Hematopoietic multipotent progenitor cell treated with erythropoietin and hydrocortisone succinate and interleukin-3 and kit ligand, for 6 days (in vitro differentiated cells): ENCODE measurements around the gene DNM3.
"Not testable (repeated sequence)": the region's sequence is repeated elsewhere in the genome, so short reads cannot be mapped to it uniquely, and the experiment has no call there.

Source experiments
- DNase-seq: peaks from one replicate; pipeline ENCODE4 v3.0.0-alpha.2; 2015

Gene DNM3

GRCh38 chr1:172298141-172298540 lies 456.8 kb downstream of the DNM3 start:
- DNase-seq, result no peak

GRCh38 chr1:172298911-172299310 lies 457.6 kb downstream of the DNM3 start:
- DNase-seq, result no peak

DNA sequence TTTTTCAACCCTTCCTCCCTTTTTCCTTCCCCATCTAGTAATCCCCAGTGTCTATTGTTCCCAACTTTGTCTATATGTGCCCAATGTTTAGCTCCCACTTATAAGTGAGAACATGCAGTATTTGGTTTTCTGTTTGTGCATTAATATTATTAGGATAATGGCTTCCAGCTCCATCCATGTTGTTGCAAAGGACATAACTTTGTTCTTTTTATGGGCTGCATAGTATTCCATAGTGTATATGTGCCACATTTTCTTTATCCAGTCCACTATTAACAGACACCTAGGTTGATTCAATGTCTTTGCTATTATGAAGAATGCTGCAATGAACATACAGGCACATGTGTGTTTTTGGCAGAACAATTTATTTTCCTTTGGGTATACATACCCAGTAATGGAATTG lies 458.2 kb downstream of the DNM3 start:
- no peak for DNase-seq

DNA sequence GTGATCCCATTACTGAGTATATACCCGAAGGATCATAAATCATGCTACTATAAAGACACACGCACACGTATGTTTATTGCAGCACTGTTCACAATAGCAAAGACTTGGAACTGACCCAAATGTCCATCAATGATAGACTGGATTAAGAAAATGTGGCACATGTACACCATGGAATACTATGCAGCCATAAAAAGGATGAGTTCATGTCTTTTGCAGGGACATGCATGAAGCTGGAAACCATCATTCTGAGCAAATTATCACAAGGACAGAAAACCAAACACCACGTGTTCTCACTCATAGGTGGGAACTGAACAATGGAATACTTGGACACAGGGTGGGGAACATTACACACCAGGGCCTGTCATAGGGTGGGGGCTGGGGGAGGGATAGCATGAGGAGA lies 466.2 kb downstream of the DNM3 start:
- DNase-seq, result not testable (repeated sequence)

- no peak for DNase-seq
Measured at GRCh38 chr1:172308142-172308541, 466.8 kb downstream of the DNM3 start.

- no peak for DNase-seq
Measured at GRCh38 chr1:172308577-172308976, 467.3 kb downstream of the DNM3 start.

DNA sequence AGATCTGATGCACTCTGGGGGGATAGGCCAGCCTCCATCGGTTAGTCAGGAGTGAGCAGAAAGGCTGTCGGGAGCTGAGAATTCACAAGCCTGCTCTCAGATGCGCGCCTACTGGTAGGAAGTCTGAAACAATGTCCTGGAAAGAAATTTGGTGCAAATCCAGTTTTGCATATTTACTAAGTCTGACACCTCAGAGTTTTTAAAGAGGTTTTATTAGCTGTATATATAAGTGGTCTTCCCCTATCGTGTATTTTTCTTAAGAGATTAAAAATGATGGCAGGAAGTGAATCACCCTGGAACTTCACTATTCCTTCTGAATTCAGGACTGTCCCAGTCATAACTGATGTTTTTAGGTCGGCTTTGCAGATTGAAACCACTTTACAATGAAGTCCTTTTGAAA lies 479.4 kb downstream of the DNM3 start:
- DNase-seq, result no peak

DNA sequence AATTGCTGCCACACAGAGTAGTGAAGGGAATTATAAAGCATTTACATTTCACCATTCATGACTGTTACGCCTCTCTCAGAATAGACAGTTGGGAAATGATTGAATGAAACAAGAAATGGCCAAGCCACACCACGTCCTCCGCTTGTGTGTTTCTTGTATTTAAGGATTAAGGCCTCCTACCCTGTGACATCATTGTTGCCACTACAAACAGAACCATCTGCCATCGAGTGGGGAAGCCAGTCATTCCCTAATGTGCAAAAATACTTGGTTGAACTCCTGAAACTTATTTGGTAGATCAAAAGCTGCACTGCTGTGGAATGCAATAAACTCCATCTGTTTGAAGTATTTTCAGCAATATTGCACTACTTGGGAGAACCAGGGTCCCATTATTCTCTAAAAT lies 480.2 kb downstream of the DNM3 start:
- no peak for DNase-seq

DNA sequence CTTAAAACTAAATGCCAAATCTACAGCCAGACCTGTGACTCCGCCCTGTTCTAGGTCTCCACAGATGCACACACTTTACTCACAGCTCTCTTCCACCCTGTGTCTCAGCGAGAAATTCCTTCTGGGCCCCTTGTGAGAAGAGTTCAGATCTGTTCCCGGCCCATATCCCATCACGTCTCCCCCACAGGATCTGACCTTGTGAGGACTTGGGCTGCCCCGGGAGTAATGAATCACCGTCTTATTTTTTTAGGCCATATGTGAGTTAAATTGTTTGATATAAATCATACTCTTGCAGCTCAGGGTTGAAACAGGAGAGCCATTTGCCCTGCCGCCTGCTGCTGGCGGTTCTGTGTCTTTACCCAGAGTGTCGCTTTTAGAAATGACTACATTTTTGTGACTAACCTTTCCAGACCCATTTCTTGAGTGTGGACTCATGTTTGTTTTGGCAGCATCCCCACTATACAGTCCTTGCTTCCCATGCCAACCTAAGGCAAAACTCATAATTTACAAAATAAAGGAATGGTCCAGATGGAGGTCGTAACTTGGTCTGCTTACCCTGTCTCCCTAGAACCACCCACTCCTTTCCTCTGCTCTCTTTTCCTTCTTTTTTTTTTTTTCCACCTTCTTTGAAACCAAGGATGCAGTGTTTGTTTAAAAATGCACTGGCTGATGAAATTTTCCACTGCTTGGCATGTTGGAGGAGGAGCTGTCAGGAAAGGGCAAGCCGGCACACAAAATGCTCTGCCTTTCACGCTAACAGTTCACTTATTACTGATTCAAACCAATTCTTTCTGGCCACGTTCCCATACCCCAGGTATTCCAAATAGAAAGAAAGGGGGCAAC lies 481.1 kb downstream of the DNM3 start:
- DNase-seq, result no peak

DNA sequence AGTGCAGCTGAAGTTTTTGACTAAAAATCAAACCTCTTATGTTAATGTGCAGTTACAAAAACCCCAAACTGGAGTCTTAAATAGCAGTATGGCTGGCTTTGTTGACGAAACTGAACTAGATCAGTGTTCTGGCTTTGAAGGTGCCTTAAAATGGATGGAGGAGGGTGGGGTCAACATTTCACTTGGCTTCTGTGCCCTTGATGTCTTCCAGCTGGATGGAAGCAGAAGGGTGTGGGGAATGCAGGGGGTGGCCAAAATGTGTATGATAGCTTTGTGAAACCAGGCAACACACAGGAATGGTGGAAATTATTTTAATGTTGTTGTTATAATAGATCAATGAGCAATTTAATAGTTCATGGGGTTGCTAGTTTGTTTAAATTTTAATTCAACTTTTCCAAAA lies 482.4 kb downstream of the DNM3 start:
- DNase-seq, result no peak

GRCh38 chr1:172324086-172324485 lies 482.8 kb downstream of the DNM3 start:
- no peak for DNase-seq

GRCh38 chr1:172324761-172325160 lies 483.5 kb downstream of the DNM3 start:
- no peak for DNase-seq

DNA sequence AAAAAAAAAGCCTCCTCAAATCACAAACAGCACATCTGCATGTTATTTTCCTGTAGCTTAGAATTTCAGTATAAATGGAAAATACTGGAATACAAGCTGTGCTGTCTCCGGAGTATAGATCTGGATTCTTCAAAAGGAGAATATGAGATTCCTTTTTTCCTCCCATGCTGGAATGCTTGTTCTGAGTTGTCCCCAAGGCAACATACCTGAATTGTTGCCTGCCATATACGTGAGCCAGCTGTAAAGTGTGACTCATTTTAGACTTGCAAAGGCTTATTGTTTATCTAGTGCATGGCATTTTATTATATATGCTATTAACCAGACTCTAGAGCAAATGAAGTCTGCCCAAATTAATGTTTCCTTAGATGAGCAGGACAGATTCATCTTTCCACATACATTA lies 484.2 kb downstream of the DNM3 start:
- no peak for DNase-seq

- DNase-seq, result no peak
Measured at GRCh38 chr1:172326136-172326535, 484.8 kb downstream of the DNM3 start.

- DNase-seq, result no peak
Measured at GRCh38 chr1:172328266-172328665, 487.0 kb downstream of the DNM3 start.

DNA sequence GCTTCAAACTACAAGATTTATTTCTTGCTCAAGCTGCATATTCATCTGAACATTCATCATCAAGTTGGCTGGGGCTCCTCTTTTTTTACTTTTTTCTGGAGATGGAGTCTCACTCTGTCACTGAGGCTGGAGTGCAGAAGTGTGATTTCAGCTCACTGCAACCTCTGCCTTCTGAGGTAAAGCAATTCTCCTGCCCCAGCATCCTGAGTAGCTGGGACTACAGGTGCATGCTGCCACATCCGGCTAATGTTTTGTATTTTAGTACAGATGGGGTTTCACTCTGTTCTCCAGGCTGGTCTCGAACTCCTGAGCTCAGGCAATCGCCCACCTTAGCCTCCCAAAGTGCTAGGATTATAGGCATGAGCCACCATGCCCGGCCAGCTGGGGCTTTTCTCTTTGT lies 490.9 kb downstream of the DNM3 start:
- DNase-seq, result no peak

DNA sequence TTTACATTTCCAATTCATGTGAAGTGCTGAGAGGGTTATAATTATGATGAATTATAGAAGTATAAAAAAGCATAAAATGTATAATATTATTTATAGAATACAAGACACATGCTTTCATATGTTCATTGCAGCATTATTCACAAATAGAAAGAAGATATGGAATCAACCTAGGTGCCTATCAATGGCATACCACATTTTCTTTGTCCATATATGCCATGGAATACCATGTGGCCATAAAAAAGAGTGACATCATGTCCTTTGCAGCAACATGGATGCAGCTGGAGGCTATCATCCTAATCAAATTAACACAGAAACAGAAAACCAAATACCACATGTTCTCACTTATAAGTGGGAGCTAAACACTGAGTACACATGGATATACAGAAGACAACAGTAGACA lies 494.1 kb downstream of the DNM3 start:
- no peak for DNase-seq

DNA sequence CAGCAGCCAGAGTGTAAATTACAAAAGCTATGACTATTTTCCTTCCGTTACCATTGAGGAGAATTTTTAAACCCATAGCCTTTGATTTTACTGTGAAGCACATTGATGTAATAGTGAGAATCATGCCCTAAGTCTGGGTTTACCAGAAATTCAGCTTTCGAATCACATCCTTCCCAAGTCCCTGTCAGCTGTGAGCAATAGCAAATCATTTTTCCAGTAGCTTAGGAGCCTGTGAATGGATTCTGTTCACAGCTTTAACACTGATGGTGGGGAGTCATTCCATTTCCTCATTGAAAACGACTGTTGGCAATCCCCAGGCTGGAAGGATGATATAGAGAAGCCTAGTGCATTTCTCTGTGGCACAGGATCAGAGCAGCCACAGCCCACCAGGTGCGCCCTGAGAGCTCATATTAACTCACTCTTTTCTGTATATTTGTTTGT lies 497.0 kb downstream of the DNM3 start:
- DNase-seq, result no peak

- DNase-seq, result no peak
Measured at GRCh38 chr1:172339842-172340241, 498.5 kb downstream of the DNM3 start.

- no peak for DNase-seq
Measured at GRCh38 chr1:172340520-172340919, 499.2 kb downstream of the DNM3 start.

GRCh38 chr1:172341697-172342096 lies 500.4 kb downstream of the DNM3 start:
- no peak for DNase-seq

DNA sequence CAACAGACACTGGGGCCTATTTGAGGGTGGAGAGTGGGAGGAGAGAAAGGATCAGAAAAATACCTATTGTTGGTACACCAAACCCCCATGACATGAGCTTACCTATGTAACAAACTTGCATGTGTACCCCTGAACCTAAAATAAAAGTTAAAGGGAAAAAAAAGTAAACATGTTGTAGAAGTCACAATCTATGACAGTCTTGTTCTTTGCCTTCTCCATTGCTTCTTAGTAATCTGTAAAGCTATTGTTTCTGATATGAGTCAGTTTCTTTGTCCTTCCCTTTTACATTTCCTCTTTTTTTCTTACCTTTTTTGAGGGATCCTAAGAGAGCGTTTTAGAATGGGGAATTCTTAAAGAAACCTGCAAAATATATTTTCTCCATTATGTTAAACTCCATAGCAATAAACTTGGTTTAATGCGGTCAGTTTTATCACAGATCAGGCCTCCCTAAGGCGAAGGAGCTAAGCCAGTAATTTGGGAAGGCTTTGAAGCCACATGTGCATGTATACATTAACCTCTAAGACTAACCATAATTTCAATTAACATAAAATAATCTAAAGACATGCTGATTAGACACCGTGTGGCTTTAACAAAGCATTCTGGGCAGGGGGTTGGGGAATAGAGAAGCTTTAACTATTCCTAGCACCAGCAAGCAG lies 501.4 kb downstream of the DNM3 start:
- peak; percentile 3 for DNase-seq

DNA sequence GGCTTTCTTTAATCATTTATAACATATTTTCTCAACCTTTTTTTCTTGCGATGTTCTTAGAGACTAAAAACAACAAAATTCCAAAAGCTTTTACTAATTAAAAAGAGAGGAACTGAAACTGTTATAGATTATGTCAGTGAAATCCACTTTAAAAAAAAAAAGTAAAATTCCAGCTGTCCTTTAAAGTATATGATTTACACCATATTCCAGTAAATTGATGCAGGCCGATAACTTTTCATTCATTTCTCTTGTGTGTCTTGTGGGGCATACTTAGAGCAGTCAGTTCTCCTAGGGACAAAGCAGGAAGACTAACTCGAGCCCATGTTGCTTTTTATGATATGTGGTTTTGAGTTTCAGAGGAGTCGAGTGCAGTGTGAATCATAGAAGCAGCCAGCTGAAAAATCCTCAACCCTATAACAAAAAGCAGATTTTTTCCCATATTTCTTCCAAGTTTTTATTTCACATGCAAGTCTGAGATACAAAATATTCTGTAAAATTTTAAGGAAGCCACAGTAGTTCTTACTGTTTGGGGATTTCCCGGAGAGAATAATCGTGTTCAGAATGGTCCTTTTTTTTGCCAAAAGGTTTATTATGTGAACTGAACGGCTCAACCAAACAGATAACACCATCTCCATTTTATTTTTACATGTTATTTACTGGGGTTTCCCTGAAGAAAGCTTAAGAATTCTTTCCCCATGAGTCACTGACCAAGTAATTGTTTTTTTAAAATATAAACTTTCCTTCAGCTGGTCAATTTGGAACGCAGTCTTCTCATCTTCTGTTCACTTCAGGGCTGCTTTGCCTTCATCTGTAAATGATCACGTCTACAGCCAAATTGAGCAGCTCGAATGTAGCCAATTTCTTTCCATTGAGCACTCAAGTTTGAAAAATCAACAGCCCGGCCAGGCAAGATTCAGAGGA lies 502.2 kb downstream of the DNM3 start:
- no peak for DNase-seq
